WI38 (cell line): Measurements from ENCODE around the gene PPM1F.

Source experiments
- H3K4me3 ChIP-seq: 2 replicates; pipeline ENCODE4 v1.5.1; 2011; ENCODE audit warnings: low read depth, mild to moderate bottlenecking, control low read depth, low read length
- TF ChIP-seq, protein P1 (sequence below): IDR thresholded peaks from 2 replicates; pipeline ENCODE4 v1.5.1; 2012; ENCODE audit warnings: low read depth, mild to moderate bottlenecking, control low read depth, low read length

PPM1F gene

DNA sequence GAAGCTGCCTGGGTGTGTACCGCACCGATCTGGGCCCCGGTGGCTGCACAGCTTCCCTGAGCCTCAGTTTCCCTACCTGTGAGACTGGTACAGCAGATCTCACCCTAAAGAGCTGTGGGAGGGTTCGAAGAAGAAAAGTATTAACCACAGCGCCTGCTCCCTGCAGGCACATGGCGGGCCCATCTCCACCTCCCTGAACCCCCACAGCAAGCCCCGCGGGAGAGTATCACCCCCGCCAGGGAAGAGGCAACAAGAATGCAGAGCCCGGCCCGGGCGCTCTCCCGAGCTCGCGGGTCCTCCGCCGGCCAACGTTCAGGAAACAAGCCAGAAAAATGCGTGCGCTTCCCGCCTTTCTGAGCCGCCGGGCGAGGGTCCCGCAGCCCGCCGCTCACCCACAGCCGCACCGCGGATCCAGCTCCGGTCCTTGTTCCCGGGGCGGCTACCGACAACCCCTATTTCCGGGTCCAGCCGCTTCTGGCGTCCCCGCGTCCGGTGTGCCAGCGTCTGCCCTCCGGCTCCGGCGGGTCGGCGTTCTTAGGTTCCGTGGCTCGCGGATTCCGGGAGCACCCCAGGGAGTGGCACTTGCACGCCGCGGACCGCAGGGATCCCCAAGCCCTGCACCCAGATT is 29.8 kb upstream of the PPM1F start, which contains the start of gene TOP3B:
TOP3B (minus strand) TSS at position 450 of the 628 bp plus-strand sequence. CDS start 7,078 bp downstream, outside the sequence.
- TF ChIP-seq, protein P1, sequence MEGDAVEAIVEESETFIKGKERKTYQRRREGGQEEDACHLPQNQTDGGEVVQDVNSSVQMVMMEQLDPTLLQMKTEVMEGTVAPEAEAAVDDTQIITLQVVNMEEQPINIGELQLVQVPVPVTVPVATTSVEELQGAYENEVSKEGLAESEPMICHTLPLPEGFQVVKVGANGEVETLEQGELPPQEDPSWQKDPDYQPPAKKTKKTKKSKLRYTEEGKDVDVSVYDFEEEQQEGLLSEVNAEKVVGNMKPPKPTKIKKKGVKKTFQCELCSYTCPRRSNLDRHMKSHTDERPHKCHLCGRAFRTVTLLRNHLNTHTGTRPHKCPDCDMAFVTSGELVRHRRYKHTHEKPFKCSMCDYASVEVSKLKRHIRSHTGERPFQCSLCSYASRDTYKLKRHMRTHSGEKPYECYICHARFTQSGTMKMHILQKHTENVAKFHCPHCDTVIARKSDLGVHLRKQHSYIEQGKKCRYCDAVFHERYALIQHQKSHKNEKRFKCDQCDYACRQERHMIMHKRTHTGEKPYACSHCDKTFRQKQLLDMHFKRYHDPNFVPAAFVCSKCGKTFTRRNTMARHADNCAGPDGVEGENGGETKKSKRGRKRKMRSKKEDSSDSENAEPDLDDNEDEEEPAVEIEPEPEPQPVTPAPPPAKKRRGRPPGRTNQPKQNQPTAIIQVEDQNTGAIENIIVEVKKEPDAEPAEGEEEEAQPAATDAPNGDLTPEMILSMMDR: no peak
- H3K4me3 ChIP-seq: peak within 1 kb of the TSS; percentile 100

DNA sequence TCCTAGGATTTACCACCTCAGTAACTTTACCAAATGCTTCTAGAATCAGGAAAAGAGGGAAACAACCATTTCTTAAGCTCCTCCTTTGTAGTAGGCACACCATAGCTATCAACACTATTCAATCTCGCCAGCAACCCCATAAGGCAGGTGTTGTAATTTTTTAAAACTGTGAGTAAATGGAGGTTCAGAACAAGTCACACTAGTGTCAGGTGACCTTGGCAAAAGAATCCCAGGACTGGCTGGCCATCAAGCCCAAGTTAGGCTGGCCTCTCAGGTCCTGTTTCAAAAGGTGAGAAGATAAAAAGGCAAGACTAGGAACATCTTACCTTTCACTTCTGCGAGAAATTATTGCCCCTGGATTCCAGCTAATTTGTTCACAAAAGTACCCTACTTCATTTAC is 29.2 kb upstream of the PPM1F start:
- TF ChIP-seq, protein P1: no peak
- peak overlapping the region; percentile 100 for H3K4me3 ChIP-seq

DNA sequence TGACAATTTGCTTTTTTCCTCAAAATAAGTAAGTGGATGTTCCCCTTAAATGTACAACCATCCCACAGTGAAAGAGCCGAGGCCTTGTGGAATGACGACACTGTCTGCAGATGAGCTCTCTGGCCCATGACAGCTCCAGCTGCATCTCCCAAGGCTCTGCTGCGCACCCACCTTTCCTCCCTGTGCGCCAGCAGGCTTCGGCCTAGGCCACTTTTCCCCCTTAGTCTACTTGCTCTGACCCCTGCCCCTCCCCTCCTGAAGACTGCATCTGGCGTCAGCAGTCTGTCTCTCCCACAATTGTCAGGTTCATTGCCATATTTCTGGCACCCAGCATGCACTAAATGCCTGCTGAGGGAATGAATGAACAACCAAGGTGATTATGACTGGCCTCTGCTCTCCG is 27.9 kb upstream of the PPM1F start:
- TF ChIP-seq, protein P1: no peak
- no peak overlapping the region for H3K4me3 ChIP-seq

DNA sequence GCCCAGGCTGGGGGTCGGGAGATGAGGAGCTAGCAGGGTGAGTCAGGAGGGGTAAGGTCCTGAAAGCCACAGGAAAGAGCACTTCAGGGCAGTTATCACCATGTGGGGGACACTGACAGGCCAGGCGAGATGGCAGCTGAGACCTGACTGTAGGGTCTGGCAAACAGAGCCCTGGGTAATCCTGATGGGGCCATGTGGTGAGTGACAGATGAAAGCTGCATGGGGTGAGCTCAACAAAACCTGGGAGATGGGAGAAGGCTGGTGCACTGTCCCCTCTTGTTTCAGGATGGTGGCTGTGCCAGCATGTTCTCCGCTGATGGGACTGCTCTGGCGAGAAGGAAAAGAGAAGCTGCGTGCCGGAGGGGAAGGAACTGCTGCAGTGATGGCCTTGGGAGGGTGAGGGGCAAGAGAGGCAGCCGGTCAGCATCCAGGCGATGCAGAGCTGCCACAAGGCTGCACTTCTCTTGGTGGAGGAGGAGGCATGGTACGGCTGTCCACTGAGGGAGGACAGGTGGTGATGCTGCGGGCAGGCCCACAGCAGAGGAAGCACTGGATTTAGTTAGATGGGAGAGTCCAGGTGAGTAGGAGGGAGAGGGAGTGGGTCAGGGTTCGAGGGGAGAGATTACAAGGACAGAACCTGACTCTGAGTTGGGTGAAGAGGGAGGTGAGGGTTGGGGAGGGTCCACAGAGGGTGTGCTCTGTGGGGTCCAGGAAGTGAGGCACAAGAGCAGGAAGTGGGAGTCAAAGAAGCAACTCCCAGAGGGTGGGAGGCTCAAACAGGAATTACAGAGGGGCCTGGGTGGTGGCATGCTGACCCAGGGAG is 26.1 kb upstream of the PPM1F start:
- TF ChIP-seq, protein P1: no peak
- no peak overlapping the region for H3K4me3 ChIP-seq

DNA sequence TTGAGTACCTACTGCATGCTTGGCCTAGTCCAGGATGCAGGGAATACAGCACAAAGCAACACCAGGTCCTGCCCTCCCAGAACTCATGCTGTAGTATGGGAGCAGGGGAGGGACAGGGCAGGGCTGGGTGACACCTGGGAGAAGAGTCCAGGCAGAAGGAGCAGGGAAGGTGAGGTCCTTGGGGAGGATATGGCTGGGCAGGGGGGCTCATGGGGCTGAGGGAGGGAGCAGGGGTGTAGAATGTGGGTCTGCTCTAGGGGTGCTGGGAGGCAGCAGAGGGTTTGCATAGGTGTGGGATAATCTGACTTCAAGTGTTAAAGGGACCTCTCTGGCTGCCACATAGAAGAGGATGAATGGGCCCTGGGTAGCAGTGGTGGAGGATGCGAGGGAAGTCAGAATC is 25.2 kb upstream of the PPM1F start:
- H3K4me3 ChIP-seq: no peak overlapping the region
- TF ChIP-seq, protein P1: no peak

DNA sequence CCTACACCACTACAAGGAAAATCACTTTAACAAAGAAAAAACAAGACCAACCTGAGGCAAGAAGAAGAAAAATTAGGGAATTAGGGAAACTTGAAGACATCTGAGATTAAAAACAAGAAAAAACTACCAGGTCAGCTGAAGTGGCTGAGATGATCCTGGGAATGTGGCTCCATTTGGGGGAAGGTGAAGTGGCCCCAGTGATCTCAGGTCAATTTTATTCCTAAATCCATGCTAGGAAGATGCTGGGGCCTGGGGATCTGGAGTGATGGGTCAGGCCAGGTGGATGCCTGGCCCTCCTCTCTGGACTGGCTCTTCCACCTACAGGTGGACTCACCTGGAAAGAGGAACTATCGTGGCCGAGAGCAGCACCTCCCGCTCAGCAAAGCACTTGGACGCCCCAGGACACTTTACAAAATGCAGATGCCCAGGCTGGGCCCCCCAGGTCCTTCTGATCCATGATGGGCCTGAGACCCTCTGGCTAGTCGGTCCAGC is 23.3 kb upstream of the PPM1F start:
- no peak overlapping the region for H3K4me3 ChIP-seq
- TF ChIP-seq, protein P1: no peak

DNA sequence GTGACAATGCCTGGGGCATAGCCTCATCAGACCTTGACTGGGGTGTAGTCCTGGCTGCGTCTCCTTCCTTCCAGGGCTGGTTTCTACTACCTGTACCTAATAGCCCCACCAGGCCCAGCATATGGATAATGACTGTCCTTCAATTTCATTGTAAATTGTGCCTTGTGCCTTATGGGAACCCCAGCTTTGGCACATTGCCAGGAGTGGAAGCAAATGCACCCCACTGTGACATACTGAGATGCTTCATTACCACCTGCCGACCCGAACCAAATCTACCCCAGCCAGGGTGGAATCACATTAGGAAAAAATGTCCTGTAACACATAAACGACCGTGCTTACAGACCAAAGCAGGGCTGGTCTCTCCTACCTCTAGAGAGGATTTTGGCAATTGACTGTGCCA is 22.6 kb upstream of the PPM1F start:
- TF ChIP-seq, protein P1: no peak
- no peak overlapping the region for H3K4me3 ChIP-seq
